A673 (cell line): ENCODE results near the gene CUX1.

Experiments used
- CTCF ChIP-seq: fragments of 300-800, 200-600 bp; sonication (generic); conservative IDR thresholded peaks from 2 replicates; pipeline ENCODE4 v1.5.1; 2017; ENCODE audit warnings: low read depth, mild to moderate bottlenecking, antibody characterized with exemption, low read length, moderate library complexity, mixed read lengths
- EZH2 ChIP-seq: fragments of 200-600 bp; sonication (generic); IDR thresholded peaks from 2 replicates; pipeline ENCODE4 v1.6.1; 2017; ENCODE audit warnings: borderline replicate concordance, low read depth, mild to moderate bottlenecking, mixed read lengths, antibody characterized with exemption, low read length; ENCODE audit not compliant: poor library complexity, severe bottlenecking

- TF ChIP-seq EZH2 (no peak), CTCF (peak; percentile 28; the same call in 1 of the 2 replicates)
Measured at GRCh38 chr7:101950450-101951119, 133.2 kb downstream of the CUX1 start.
